ENCODE measurements around the gene ILF3. TPM values are rescaled to one million over a fixed set of nuclear protein-coding genes. Genes with fewer than 3 reads are reported as not detected.

The ILF3 gene
- total RNA-seq, 1 donor from 2014 or later = 106 TPM

DNA sequence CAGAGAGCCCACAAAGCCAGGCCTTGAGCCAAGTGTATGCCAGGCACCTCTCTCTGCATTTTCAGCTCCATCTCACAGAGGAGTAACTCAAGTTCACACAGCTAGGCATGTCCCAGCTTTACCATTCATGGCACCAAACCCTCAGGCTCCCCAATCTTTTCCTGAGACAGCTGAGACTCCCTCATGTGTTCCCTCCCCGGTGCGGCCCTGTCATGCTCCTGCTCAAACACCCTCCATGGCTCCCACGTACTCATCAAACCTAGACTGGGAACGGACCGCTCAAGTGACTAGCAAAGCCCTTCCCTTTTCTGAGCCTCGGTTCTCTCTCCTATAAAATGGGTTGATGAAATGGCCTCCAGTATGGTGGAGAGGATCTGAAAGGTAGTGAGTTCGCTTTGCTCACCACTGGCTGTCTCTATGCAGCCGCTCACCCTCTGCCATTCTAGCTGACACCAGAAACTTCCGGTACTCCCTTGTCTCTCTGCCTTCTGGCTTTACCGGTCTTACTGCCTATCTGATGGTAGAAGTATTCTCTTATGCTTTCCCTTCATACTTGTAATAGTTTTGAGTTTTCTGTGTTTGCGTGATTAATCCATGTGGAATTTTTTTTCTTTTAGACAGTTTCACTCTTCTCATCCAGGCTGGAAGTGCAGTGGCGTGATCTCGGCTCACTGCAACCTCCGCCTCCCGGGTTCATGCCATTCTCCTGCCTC, 36.6 kb upstream of the ILF3 start:
- no peaks in the 10 kb centered on the region for H3K27me3 ChIP-seq (ENCODE audit: low read depth)
- H3K36me3 ChIP-seq = no peaks in the 10 kb centered on the region
- H3K4me3 ChIP-seq = no peak overlapping the region
- DNase-seq = no peak
- no peaks in the 10 kb centered on the region for H3K9me3 ChIP-seq (replicated peaks)
- intact Hi-C loops (cut with micrococcal nuclease) = no loop called here
- TF ChIP-seq, protein P1, sequence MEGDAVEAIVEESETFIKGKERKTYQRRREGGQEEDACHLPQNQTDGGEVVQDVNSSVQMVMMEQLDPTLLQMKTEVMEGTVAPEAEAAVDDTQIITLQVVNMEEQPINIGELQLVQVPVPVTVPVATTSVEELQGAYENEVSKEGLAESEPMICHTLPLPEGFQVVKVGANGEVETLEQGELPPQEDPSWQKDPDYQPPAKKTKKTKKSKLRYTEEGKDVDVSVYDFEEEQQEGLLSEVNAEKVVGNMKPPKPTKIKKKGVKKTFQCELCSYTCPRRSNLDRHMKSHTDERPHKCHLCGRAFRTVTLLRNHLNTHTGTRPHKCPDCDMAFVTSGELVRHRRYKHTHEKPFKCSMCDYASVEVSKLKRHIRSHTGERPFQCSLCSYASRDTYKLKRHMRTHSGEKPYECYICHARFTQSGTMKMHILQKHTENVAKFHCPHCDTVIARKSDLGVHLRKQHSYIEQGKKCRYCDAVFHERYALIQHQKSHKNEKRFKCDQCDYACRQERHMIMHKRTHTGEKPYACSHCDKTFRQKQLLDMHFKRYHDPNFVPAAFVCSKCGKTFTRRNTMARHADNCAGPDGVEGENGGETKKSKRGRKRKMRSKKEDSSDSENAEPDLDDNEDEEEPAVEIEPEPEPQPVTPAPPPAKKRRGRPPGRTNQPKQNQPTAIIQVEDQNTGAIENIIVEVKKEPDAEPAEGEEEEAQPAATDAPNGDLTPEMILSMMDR (IDR thresholded peaks at IDR 0.05; ENCODE audit: borderline replicate concordance) = no peak
- H3K27ac ChIP-seq (replicated peaks) = peak overlapping the region; percentile 33
- peaks cover 47% of the 10 kb centered on the region for H3K4me1 ChIP-seq

DNA sequence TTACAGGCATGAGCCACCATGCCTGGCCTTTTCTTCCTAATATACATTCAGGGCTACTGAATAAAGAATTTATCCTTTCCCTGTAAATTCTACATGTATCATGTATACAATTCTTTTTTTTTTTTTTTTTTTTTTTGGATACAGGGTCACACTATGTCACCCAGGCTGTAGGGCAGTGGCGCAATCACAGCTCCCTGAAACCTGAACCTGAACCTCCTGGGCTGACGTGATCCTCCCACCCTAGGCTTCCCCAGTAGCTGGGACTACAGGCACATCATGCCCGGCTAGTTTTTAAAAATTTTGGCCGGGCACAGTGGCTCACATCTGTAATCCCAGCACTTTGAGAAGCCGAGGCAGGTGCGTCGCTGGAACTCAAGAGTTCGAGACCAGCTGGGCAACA, 35.3 kb upstream of the ILF3 start:
- H3K9me3 ChIP-seq (replicated peaks) = no peaks in the 10 kb centered on the region
- peaks cover 45% of the 10 kb centered on the region for H3K4me1 ChIP-seq
- intact Hi-C loops (cut with micrococcal nuclease) = no loop called here
- no peaks in the 10 kb centered on the region for H3K27me3 ChIP-seq (ENCODE audit: low read depth)
- H3K27ac ChIP-seq (replicated peaks) = no peak overlapping the region
- TF ChIP-seq, protein P1 (IDR thresholded peaks at IDR 0.05; ENCODE audit: borderline replicate concordance) = no peak
- DNase-seq = no peak
- H3K4me3 ChIP-seq = no peak overlapping the region
- H3K36me3 ChIP-seq = no peaks in the 10 kb centered on the region

DNA sequence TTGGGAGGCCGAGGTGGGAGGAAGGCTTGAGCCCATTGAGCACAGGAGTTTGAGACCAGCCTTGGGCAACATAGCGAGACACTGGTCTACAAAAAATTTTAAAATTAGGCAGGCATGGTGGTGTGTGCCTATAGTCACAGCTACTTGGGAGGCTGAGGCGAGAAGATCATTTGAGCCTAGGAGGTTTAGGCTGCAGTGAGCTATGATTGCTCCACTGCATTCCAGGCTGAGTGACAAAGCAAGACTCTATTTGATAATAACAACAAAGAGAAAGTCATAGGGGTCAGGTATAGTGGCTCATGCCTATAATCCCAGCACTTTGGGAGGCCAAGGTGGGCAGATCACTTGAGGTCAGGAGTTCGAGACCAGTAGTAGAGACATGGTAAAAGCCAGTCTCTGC, 33.4 kb upstream of the ILF3 start:
- intact Hi-C loops (cut with micrococcal nuclease) = no loop called here
- Histone ChIP-seq H3K36me3 (no peaks in the 10 kb centered on the region), H3K27me3 (ENCODE audit: low read depth) (no peaks in the 10 kb centered on the region), H3K4me3 (no peak overlapping the region), H3K27ac (replicated peaks) (no peak overlapping the region), H3K9me3 (replicated peaks) (no peaks in the 10 kb centered on the region), H3K4me1 (peaks cover 50% of the 10 kb centered on the region)
- DNase-seq = no peak
- TF ChIP-seq, protein P1 (IDR thresholded peaks at IDR 0.05; ENCODE audit: borderline replicate concordance) = no peak

DNA sequence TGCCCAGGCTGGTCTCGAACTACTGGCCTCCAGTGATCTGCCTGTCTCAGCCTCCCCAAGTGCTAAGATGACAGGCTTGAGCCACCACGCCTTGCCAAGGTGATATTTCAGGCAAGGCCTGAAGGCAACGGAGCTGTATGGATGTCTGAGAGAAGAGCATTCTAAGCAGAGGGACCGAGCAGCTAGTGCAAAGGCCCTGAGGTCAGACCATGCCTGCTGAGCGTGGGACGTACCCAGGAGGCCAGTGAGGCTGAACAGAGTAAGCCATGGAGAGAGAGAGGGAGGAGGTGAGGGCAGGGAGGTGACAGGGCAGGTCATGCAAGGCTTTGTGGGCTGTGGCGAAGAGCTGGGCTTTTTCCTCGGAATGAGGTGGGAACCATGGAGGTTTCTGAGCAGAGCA, 32.2 kb upstream of the ILF3 start:
- Histone ChIP-seq H3K27ac (replicated peaks) (no peak overlapping the region), H3K27me3 (ENCODE audit: low read depth) (no peaks in the 10 kb centered on the region), H3K4me1 (peaks cover 42% of the 10 kb centered on the region), H3K36me3 (no peaks in the 10 kb centered on the region), H3K4me3 (no peak overlapping the region), H3K9me3 (replicated peaks) (no peaks in the 10 kb centered on the region)
- no peak for DNase-seq
- TF ChIP-seq, protein P1 (IDR thresholded peaks at IDR 0.05; ENCODE audit: borderline replicate concordance) = no peak
- intact Hi-C loops (cut with micrococcal nuclease) = no loop called here

DNA sequence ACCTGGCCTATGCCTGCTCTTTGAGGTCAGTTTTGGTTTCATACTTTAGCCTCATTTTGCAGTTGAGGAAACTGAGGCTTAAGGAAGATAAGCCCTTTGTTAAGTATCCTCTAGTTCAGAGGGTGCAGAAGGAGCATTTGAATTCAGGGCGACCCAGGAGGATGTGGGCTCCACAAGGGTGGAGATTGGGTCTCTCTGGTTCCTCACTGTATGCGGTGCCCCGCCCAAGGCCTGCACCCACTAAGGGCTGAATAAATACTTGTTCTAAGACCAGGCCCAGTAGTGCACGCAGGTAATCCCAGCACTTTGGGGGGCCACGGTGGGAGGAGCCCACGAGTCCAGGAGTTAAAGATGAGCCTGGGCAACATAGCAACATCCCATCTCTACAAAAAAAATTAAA, 29.6 kb upstream of the ILF3 start:
- TF ChIP-seq, protein P1 (IDR thresholded peaks at IDR 0.05; ENCODE audit: borderline replicate concordance) = no peak
- H3K9me3 ChIP-seq (replicated peaks) = no peaks in the 10 kb centered on the region
- H3K27ac ChIP-seq (replicated peaks) = peak overlapping the region; percentile 86
- intact Hi-C loops (cut with micrococcal nuclease) = no loop called here
- peak overlapping the region; percentile 79 for H3K4me3 ChIP-seq
- no peak for DNase-seq
- H3K36me3 ChIP-seq = peaks cover 21% of the 10 kb centered on the region
- no peaks in the 10 kb centered on the region for H3K27me3 ChIP-seq (ENCODE audit: low read depth)
- H3K4me1 ChIP-seq = peaks cover 36% of the 10 kb centered on the region

All from left ventricle myocardium inferior (tissue), 1 donor.